Effector CD4-positive, alpha-beta T cell (primary cell): Measurements from ENCODE around the gene FGD3.
"Not testable (repeated sequence)": the region's sequence is repeated elsewhere in the genome, so short reads cannot be mapped to it uniquely, and the experiment has no call there.

ENCODE experiments used
- DNase-seq: peaks from one replicate; pipeline ENCODE4 v3.0.0-alpha.2; 2020
- total RNA-seq: gene quantifications from one replicate; lab custom pipeline; 2026; lab: John Stamatoyannopoulos, UW

Gene FGD3, protein sequence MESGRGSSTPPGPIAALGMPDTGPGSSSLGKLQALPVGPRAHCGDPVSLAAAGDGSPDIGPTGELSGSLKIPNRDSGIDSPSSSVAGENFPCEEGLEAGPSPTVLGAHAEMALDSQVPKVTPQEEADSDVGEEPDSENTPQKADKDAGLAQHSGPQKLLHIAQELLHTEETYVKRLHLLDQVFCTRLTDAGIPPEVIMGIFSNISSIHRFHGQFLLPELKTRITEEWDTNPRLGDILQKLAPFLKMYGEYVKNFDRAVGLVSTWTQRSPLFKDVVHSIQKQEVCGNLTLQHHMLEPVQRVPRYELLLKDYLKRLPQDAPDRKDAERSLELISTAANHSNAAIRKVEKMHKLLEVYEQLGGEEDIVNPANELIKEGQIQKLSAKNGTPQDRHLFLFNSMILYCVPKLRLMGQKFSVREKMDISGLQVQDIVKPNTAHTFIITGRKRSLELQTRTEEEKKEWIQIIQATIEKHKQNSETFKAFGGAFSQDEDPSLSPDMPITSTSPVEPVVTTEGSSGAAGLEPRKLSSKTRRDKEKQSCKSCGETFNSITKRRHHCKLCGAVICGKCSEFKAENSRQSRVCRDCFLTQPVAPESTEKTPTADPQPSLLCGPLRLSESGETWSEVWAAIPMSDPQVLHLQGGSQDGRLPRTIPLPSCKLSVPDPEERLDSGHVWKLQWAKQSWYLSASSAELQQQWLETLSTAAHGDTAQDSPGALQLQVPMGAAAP
- 380 reads per million, percentile 97 among the genes with 10 or more reads in this experiment for total RNA-seq

DNA sequence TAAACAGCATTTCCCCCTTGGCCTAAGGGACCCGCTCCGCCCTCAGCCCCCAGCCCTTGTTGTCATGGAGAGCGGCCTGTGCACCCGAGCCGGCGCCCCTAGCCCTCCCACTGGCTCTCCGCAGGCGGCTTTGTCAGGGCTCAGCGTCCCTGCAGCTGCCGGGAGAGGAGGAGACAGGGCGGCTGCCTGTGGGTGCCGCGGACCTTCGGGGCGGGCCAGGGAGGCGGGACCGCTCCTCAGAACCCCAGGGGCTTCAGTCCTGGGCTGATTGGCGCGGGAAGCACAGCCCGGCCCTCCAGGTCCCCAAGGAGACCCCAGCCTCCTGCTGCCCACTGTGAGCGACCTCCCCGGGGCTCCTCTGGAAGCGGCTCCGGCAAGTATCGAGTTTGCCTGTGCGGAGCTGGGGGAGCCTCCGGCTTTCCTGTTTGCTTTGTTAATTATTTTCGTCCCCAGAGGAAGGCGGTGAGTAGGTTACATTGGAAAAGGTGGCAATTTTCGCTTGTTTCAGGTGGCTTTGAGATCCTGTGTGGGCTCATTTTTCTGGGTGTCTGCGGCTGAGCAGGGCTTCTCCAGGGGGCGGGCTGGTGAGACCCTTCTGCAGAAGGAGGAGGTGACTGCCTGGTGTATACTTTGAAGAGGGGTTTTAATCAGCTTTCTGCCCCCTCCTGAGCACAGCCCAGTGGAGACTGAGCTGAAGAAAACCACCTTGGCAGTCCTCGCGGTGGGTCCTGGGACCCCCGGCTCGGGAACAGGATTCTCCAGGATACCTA, at the start of gene FGD3:
Gene FGD3 (plus strand): TSS at position 256 of the 770 bp plus-strand sequence. CDS start 28,734 bp downstream, outside the sequence.
- peak; percentile 34 for DNase-seq

DNA sequence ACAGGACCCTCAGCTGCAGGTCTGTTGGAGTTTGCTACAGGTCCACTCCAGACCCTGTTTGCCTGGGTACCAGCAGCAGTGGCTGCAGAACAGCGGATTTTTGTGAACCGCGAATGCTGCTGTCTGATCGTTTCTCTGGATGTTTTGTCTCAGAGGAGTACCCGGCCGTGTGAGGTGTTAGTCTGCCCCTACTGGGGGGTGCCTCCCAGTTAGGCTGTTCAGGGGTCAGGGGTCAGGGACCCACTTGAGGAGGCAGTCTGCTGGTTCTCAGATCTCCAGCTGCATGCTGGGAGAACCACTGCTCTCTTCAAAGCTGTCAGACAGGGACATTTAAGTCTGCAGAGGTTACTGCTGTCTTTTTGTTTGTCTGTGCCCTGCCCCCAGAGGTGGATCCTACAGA, 42.2 kb upstream of the FGD3 start:
- not testable (repeated sequence) for DNase-seq

DNA sequence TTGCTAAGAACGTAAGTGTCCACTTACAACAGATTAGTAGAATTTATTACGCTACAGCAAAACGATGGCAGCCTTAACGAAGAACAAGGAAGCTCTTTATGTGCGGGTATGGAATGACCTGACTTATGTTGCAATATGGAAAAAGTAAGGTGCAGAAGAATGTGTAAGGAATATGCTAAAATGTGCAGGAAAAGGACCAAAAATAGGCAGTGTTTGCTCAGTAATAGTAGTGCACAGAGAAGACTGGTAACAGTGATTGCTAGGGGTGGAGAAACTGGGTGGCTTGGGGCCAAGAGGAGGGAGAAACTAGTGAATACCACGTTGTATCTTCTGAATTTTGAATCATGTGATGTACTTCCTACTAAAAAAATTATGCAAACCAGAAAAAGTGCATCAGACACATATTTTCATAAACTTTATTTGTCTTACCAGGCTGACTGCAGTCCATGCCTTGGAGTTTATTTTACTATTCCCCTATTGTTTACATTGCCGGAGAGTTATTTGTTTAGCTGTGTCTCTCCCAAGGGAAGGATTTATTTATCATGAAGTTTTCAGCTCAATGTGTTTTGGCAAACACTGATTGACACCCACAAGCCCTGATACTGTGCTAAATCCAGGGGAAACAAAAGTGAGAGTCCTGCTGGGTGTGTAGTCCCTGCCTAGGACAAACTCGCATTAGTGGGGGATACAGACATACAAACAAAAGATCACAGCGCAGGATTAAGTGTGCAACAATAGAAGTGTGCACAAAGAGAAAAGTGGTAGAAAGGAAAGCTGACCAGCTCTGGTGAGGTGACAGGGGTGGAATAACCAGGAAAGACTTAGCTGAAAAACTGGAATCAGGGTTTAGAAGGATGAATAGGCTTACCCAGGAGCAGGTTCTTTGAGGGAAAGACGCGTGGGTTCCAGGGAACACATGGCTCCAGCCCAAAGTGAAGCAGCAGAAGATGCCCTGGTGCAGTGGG, 35.5 kb upstream of the FGD3 start:
- no peak for DNase-seq

DNA sequence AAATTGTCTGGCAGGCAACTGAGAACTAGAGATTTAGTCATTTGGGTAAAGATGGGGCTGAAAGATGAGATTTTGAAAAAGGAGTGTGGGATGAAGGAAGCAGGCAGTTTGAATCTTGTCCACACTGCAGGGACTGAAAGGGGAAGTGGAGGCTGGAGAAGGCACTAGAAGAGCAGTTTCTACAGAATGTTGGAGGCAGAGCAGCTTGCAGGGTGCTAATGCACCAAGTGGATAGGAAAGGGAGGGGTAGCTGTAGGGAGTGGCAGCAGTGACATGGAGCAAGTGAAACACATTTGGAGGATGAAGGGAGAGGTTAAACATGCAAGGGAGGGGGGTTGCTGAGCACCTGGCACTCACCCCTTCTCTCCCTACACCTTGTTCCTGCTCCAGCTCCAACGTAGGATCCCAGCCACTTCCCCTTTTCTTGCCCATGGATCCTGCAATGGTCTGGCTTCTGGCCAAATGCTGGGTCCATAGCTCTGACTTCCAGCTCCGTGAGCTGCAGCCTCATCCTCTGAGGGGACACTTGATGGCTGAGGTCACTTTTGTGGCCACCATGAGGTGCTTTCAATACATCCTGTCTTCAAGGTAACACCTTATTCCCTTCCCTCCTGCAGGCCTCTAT, 30.0 kb upstream of the FGD3 start:
- DNase-seq: no peak

DNA sequence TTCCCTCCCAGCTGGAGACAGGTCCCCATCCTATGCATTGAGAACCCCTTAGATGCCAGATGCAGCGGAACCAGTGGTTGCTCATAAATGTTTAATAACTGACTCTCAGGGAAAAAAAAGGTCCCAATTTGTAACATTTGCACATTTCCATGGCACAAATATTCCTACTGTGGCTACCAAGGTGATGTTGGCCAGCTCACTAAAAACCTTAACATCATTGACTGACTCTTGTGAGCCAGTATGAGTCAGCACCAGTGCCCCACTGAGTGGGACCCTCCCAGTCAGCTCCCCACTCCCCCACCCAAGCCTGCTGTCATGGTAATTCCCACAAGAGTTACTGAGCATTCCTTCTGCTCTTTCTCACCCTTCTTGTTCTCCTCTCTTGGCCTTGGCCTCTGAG, 26.9 kb upstream of the FGD3 start:
- no peak for DNase-seq

DNA sequence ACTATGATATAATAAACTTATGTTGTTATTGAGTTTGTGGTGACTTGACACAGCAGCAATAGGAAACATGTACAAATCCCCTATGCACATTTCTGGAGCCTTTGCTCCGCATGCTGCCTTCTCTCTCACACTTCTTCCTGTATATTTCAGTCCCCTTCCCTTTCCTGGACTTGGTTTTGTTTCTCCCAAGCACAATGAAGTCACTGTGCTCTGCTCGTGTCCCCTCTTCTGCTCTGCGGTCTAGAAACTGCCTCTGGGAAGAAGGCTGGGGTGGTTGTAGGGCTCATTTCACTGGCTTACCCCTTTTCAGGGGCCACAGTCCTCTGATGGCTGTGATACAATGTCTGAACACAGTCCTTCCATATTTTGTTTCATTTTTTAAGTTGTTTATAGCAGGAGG, 15.7 kb upstream of the FGD3 start:
- no peak for DNase-seq

DNA sequence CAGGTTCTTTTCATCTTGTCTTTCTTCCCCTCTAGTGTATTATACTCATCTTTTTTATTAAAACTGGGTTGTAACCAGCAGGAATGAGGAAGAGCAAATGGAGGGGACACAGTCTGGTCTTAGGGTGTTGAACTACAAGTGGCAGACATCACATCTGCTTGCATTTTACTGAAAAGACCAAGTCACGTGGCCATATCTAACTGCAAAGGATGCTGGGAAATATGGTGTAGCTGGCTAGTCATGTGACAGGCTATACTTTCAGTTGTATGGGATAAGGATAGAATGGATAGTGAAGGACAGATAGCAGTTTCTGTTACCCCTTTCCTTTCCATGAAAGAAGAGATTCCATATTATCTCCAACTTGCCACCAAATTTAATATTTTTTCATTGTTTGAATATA, 13.0 kb upstream of the FGD3 start:
- no peak for DNase-seq

DNA sequence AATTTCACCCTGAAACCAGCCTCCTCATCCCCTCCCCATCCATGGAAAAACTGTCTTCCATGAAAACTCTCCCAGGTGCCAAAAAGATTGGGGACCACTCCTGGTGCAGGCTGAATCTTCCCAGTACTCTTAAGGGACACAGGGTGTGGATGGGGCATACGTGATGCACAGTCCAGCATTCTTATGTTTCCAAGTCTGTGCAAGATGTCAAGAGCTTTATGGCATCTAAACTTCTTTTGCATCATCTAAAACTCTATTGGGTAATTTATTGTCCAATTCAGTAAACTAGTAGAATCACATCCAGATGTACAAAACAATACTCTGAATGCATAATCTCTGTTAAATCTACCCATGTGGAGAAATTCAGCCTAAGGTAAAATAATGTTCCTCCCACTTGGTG, 9.3 kb upstream of the FGD3 start:
- no peak for DNase-seq

DNA sequence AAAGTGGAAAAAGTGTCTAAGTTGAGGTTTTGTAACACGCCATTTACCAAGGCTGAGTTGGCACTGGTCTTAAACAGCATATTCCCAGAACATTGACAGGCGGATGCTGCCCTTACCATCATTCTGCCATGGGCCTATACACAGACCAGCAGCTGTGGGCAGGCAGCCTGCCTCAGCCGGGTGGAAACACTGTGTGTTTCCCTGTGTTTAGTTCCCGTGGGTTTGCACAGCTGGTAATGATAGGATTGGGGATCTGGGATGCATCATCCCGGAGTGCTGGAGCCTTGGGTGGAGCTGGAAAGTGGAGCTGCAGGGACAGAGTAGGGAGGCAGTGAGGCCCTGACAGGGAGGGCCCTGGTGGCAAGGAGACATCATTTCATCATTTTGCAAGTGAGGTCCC, 5.5 kb upstream of the FGD3 start:
- DNase-seq: no peak

DNA sequence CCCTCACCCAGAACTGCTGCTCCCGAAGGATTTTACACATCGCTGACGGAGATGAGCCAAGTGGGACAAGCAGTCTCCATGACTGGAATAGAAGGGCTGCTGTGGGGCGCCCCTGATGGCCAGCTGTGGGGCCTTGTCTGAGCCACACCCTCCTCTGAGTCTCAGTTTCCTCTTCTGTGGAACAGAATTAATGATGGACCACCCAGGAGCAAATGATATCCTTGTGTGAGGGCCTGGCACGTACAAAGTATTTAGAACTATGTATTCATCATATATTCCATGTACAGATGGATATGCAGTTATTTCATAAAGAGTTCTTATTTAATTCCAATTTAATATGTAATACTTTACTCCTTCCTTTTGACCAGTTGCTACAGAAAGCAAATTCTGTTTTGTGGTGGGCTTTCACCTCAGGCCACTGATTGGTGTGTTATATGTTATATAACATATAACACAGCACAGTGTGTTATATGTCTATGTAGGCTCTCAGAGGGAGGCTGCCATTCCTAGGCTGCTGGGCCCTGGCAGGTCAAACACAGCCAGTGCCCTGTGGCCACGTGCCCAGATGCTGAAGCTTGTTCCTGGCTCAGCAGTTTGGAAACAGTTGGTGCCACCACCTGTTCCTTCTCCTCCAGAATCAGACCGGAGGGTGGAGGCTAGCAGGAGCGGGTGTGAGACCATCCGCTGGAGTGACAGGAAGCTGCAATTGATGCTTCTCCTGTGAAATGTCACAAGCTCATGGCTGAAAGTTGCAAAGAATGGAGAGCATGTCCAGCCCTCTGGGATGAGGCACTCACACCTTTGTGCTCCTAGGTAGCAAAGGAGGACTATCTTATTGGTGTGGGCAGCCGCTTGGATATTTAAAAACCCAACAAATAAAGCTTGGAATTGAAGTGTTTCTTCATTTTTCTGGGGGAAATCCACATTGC, 4.4 kb upstream of the FGD3 start:
- DNase-seq: no peak

DNA sequence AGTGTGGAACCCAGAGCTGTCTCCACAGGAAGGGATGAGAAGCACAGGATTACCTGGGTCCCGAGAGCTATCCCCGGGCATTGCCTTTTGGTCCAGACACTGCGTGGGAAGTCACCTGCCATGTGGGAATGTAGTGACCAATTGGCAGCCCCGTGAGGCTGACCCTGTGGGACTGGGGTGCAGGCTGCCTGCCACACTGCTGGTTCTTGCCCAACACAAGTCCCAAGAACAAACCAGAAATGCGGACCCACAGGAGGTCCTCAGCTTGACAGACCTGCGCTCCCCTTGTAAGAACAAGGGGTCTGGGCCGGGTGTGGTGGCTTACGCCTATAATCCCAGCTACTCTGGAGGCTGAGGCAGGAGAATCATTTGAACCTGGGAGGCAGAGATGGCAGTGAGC, 2.4 kb upstream of the FGD3 start:
- DNase-seq: no peak

DNA sequence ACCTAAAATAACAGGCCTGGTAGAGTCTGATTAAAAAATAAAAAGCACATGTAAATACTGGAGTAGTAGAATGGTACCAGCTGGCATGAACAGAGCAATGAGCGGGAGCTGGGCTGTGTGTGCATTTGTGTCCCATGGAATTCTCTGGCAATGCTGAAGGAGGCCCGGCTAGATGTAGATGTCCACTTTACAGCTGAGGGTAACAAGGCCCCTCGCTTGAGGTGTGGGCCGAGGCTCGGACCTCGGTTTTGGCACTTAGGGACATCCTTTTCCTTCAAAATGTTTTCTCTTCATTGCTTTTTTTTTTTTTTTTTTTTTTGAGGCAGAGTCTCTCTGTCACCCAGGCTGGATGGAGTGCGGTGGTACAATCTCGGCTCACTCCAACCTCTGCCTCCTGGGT, 1.5 kb upstream of the FGD3 start:
- no peak for DNase-seq

DNA sequence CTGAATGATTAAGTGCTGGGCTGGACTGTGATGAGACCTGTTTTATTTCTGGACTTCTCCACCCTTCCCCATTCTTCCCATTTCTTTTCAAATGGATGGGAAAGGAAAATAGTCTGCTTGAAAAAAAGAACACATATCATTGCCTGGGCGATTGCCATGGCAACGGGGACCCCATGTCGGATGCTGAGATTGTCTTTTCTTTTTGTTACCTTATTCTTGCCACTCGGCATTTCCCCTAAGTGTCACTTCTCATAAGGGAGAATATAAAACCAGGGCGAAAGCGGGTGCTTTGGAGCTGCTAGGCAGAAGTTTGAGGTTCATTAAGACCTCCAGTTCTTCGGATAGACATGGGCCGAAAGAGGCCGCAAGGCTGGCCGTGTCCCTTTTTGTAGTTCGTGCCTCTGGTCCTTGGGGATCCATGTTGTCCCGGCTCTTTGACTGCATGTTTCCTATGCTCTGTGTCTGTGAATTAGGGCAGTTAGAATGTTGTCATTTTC, 763 bp downstream of the FGD3 start:
- DNase-seq: no peak

DNA sequence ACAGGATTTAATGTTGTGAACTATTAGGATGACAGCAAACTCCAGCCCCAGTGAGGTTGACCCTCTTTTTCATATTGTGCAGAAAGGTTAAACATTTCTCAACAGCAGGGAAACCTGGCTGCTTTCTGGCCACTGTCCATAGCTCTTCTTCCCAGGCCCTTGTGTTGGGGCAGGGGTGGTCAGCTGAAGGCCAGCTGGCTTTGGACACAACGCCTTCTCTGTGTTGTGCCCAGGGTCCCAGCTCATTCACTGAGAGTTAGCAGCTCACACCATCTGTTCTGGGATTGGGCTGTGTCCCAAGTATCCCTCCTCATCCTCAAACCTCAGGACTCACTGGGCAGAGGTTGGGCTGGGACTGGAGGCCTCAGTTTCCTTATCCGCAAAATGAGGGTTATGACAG, 1.3 kb downstream of the FGD3 start:
- no peak for DNase-seq

DNA sequence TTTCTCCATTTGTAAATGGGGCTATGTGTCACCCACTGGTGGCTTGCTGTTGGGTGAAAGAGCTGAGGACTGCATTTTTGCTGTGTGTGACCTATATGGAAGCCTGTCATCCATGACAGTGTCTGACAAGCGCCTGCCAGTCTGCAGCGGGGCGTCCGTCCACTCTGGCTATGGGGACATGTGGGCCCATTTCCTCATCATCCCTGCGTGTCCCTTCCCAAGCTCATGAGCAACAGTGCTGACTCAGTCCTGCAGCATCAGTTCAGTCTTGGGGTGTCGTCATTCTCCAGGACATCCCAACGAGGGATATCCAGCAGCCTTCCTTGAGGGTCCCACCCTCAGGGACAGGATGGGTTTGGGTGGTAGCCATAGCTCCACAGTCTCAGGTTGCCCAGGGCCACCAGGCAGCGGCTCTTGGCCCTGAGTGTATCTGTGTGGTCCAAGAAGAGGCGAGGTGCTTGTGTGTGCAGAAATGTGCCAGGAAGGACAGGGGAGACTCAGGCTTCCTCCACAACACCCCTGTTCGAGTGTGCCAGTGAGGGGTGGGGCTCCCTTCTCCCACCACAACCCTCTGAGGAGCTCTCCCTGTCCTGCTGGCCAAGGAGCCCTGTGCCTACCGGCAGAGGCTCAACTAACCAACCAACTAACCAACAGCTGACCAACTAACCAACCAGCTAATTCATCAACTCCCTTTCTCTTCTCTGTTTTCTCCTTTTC, 2.1 kb downstream of the FGD3 start:
- DNase-seq: no peak

DNA sequence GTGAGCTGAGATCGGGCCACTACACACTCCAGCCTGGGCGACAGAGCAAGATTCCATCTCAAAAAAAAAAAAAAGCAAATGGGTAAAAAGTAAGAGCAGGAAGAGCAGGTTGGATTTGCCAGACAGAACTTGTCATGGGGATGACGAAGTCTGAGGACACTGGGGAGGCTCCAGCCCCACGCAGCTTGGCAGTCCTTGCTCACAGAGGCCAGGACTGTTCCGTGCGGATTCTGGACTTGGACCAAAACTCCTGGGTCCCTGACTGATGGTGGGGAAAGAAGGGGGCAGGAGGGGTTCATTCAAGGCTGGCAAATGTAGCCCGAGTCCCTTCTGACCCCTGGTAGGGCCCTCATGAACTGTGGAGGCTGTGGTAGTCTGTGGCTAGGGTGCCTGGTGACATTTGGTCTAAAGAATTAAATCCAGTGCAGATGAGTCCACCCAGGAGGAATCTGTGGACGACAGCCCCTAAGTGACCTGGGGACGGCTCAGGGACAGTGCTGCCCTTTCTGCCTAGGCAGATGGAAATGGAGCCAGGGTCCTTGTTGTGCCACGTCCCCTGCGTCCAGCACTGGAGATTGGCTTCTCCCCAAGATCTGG, 3.1 kb downstream of the FGD3 start:
- DNase-seq: no peak

DNA sequence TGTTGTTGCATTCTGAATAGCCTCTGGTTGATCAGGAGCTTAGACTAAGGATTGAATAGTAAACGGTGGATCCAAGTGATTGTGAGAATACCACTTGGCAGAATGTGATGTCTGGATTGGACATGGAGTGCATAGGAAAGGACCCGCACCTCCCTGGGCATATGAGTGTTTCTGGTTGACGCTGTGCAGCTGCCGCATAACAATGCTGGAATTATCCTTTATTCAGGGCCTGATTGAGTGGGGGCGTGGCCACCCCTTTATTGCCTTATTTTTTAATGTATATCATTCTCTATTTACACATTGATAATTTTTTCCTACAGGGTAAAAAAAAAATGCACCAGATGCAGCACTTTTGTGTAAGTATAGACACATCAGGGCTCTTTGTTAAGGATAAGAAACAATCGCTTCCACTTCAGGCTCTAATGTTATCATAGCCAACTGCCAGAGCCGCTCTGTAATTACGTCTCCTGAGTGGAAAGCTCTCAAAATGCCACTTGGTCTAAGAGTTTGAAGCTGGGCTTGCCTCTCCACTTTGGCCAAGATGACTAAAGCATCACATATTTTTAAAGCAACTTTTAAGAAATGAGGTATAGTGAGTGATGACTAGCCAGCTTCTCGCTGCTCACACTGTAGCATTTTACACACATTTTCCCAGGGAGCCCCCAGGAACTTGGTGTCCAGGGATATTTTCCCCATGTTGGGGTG, 5.7 kb downstream of the FGD3 start:
- DNase-seq: no peak

DNA sequence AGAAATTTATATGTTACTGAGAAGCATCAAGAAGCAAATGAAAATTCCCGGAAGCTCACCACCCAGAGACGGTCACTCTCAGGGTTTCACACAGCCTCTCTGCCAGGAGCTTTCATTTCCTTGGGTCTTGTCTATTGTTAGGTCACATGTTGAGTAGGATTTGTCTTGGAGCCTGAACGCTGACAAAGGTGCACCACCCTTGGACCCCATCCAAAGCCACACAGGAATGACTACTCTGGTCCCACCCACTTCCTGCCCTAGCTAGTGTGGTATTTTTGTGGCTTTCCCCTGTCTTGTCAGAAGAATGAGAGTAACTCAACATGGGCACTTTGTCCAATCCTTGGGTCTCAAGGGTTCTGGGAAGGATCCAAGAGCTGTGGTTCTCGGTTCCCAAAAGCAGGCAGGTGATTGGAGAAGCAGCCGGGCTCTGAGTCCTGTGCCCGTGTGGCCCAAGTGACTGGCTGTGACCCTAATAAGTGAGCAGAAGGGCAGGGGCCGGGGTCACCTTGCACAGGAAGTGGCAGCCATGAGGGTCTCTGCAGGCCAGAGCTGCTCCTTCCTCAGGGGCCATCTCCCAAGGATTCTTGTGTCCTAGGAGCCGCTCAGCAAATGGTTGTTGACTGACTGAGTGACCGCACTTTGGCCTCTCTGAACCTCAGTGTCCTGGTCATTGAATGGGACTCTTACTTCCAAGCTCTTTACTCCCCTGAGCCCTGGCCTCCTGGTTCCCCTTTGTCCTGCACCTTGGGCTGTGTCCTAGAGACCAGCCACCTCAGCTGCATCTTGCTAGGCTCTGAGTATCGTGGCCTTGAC, 6.9 kb downstream of the FGD3 start:
- peak; percentile 78 for DNase-seq
